Measurements from ENCODE around the gene KIF21A.

DNA sequence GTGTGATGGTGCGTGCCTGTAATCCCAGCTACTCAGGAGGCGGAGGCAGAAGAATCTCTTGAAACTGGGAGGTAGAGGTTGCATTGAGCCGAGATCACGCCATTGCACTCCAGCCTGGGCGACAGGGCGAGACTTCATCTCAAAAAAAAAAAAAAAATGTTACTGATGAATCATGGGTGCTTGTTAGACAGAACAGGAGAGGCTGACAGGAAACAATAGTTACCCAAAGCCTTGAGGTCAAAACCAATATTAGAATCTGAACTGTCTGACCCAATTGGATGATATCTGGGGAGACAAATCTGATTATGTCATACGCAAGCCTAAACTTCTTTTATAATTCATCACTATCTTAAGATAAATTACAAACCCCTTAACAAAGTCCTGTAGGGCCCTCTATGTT, 40.7 kb upstream of the KIF21A start:
- TF ChIP-seq, protein P1, sequence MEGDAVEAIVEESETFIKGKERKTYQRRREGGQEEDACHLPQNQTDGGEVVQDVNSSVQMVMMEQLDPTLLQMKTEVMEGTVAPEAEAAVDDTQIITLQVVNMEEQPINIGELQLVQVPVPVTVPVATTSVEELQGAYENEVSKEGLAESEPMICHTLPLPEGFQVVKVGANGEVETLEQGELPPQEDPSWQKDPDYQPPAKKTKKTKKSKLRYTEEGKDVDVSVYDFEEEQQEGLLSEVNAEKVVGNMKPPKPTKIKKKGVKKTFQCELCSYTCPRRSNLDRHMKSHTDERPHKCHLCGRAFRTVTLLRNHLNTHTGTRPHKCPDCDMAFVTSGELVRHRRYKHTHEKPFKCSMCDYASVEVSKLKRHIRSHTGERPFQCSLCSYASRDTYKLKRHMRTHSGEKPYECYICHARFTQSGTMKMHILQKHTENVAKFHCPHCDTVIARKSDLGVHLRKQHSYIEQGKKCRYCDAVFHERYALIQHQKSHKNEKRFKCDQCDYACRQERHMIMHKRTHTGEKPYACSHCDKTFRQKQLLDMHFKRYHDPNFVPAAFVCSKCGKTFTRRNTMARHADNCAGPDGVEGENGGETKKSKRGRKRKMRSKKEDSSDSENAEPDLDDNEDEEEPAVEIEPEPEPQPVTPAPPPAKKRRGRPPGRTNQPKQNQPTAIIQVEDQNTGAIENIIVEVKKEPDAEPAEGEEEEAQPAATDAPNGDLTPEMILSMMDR (conservative IDR thresholded peaks at IDR 0.05 in 1 of 2, IDR thresholded peaks at IDR 0.05 in 1 of 2; ENCODE audit: low read depth in 1 of 2, low read length in 2 of 2) = no peak
- no peak for TF ChIP-seq EZH2 (IDR thresholded peaks at IDR 0.05; ENCODE audit: low read length, missing control alignments)
